Activated naive CD8-positive, alpha-beta T cell treated with anti-CD3 and anti-CD28 coated beads, Interleukin-2, amount 50 U/mL, for 16 hours (primary cell): ENCODE data around the gene PTBP2.

Experiments
- DNase-seq: peaks from one replicate; pipeline ENCODE4 v3.0.0-alpha.2; 2020; ENCODE audit warnings: low read depth, low spot score

The PTBP2 gene

DNA sequence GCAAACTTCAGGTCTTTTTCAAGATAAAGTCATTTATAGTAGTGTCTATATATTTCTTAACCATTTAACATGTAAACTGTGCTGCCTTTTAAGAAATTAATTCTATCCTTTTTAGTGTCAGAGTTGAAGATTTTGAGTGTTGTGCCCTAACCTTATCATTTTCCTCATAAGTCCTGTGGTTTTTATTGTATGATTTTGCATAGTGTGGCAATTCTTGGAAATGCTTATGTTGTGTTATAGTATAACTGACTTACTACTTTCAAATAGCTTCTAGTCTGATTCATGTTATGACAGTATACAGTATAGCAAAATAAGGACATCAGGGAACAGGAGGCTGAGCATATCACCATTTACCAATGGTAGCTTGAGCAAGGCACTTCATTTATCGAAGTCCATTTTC is 99.1 kb downstream of the PTBP2 start:
- DNase-seq: no peak

DNA sequence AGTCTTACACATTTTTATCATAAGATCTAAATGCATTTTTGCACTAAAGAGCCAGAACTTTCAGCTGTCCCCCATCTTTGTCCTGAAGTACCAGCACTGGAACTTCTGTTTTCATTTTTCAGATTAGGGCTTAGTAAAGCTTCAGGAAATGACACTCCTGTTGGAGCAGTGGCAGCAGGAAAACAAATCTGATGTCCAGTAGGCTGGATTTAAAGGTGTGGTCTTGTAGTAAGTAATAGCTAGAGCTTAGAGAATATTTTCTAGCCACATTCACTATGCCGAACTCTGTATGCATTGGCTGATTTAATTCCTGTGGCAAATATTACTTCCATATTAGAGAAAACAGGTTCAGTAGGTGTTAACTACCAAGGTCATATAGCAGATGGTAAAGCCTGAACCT is 103.6 kb downstream of the PTBP2 start:
- no peak for DNase-seq

DNA sequence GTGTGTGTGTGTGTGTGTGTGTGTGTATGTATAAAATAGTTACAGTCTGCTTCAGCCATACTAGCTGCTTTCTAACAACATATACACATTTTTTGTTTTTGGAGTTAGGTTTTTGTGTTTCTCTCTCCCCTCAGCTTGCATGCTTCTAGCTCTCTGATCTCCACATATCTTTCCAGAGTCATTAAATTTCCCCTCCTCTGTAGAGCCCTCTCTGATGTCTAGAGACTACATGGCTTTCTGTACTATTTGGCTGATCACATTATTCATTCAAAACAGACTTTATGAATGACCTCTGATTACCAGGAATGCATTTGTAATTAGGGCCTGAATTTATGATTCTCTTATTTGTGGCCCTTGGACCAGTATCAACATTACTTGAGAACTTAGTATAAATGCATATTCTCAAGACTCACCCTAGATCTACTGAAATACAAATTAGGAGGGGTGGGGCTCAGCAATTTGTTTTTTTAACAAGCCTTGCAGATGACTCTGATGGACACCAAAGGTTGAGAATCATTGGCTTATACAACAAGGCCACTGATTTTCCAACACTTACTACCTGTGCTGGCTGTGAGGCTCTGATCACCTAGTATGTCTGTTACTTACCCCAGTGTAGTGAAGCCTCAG is 104.5 kb downstream of the PTBP2 start:
- no peak for DNase-seq

DNA sequence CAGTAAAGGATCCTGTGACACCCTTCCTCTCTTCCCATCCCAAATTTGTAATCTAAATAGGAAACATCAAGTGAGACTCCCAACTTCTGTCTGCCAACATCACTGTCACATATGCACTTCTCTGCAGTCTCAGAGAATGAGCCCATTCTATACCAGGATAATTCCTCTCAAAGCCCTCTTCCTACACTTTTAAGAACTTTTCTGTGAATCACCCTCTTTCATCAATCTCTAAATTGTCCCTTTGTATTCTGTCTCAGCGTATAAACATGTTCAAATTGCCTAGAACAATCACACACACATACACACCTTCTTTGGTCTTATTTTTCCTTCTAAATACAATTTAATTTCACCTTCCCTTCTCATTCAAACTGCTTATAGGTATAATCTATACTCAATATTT is 111.8 kb downstream of the PTBP2 start:
- no peak for DNase-seq

DNA sequence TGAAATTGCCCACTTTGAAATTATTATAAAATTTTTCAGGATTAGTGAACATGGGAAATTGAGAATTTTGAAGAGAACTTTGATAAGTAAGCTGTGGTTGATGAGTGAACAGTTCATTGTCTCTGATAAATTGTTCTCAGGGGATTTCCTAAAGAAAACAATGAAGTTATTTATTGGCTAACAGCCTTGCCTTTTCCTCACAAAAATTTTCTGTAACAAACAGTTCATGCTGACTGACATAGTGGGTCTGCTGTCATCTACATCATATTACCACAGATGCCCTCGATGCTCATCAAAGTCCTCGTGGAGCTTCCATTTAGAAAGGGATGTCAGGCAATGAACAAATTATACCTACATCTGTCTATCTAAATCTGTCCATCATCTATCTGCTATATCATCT is 113.4 kb downstream of the PTBP2 start:
- DNase-seq: no peak

DNA sequence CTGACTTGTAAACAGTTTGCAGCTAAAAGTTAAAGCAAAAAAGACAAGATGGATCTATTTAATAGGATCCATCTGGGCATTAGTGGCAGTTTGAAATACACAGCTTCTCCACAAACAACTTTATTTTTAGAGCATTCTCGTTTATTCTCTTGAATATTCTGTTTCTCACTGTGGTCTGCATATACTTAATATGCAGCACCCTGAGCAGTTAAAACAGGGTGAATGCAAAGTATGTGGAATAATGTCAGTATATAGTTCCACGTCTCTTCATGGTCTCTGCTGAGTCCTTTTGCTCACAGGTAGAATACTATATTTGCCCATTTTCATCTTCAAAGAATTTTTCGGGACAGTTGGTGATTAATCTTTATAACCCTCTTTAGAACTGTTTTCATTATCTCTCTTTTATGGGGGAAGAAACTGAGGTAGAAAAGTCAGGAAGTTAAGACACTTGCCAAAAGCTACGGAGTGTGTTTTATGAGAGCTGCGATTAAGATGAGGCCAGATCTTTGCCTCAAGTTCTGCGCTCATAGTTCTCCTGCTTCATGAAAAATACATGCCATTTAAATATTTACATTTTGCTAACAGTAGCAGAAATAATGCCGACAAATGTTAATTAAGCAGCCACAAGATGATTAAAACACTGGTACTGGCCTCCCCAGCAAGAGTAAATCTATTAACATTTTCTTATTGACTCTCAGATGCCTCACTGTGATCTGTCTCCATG is 115.6 kb downstream of the PTBP2 start:
- DNase-seq: no peak

DNA sequence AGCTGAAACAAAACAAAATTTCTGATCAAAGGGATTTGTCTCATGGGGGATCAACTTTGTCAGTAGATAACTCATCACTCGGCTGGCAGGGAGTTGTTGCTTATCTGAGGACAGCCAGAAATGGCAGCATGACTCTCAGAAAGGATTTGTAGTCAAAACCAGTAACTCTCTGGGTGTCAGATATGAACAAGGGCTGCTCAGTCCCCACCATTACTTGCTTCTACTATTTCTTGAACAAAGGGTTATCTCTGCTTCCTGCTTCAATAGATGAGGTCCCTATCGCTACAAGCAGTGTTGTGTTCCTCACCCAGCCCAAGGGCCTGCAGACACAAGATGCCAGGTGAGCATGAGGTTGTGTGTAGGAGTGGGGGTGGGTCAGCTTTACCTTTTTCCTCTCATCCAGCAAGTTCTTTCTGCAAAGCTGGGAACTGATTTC is 116.2 kb downstream of the PTBP2 start:
- no peak for DNase-seq

DNA sequence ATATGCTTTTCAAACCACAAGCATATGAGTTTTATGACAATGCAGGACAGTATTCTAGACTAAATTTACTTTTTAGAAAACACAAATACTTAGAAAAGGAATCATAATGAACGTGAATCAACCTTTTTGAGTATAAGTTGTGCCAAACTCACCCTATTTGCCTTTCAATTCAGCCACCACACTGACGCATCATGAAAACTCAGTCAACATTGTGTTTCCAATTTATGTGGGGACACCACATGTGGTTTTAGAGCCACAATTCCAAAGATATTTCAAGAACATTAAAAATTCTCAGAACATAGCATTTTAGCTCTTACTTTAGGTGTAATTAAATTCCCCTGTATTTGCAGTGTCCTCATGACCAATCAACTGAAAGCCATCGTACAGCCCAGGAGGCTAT is 118.8 kb downstream of the PTBP2 start:
- no peak for DNase-seq

DNA sequence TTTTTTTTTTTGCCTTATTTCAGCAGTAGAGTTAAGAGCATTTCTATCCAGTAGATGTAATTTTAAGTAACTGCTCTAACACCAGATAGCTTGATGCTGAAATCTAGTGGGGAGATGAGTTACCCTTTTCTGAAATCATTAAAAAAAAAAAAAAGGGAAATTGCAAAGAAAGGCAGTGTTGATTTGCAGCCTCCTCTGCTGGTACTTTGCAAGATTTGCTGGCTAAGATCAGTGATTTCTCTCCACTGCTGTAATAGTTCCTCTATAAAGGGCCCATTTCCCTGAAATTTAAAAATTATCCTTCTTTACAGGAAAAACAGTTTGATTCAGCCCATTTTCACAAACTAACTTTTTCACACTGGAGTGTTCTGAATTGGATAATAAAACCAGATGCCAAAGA is 120.6 kb downstream of the PTBP2 start:
- DNase-seq: no peak

DNA sequence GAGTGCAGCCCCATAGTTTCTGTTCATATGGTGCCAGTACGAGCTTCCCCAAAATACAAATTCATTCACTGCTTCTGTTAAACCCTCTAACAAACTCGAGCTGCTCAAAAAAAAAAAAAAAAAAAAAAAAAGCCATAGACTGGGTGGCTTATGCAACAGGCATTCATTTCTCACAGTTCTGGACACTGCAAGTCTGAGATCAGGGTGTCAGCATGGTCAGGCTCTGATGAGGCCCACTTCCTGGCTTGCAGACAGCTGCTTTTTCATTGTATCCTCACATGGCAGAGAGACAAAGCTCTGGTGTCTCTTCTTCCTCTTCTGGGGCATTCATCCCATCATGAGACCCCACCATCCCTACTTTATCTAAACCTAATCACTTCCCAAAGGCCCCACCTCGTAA is 121.6 kb downstream of the PTBP2 start:
- DNase-seq: no peak

DNA sequence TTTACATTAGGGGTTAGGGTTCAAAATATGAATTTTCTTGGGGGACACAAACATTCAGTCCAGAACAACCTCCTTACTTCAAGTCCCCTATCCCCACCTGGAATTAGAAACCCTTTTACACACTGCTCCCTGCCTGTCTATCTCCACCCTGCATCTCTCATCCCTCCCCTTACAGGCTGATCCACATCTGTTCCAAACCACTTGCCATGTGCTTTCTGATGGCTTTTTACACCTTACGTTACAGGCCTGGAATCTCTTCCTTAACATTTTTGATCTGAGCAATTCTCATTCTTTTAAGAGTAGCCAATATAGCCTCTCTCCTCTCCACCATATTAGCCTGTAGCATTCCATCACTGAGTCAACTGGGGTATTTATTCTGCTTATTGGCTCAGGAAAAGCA is 122.0 kb downstream of the PTBP2 start:
- no peak for DNase-seq

DNA sequence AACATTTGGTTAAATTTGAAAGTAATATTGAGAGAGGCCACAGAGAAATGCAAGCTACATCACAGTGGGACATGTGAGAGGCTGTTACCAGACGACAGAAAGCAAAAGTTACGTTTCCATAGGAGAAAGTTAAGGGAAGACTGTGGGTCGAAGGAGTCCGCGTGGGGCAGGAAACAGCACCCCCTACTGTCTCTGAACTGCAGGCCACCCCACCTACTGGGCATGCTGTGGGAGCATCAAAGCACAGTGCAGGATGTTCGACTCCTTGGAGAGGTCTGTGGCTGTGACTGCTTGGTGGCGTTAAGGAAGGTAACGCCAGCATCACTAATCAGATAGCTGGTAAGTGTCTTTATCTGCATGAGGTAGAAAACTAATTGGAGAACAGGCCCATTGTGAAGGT is 123.9 kb downstream of the PTBP2 start:
- DNase-seq: no peak

DNA sequence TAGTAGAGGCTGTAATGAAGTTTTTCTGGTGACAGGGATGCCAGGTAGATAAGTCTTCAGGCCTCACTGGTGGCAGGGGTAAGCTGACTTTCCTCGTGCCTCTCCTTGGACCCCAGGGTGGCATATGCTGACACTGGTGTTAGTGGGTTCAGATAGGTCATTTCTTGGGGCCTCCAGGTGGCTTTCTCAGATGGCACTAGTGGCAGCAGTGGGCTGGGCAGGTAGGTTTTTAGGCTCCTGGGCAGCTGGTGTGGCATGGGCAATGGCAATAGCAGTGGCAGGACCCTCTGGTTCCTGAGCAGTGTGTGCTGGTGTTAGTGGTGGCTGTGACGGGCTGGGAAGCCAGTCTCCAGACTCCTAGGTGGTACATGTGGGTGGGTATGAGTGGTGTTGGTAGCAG is 140.3 kb downstream of the PTBP2 start:
- no peak for DNase-seq

DNA sequence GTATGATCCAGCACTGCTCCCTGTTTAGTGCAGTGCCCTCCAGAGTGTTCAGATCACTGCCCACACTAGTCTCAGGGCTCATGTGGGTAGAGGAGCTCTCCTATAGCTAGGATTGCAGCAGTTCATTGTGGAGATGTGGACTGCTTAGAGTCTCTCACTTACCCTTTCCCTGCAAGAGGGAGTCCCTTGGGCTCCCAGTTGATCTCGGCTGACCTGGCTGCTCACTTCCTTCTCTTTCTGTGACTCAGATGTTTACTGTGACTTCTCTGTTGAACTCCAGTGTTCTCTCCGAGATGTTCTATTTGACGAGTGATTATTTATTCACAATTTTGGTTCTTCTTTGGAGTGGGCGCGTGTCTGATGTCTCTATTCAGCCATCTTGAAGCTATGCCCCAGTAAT is 141.9 kb downstream of the PTBP2 start:
- no peak for DNase-seq
